ENCODE data around the gene SLC6A18.

Gene SLC6A18

GRCh38 chr5:1232780-1233179, 7.6 kb downstream of the SLC6A18 start:
- no peak for DNase-seq (ENCODE audit: low read depth)

- no peak for DNase-seq (ENCODE audit: low read depth)
Measured at GRCh38 chr5:1235379-1235778, 10.2 kb downstream of the SLC6A18 start.

GRCh38 chr5:1235838-1236237, 10.7 kb downstream of the SLC6A18 start:
- no peak for DNase-seq (ENCODE audit: low read depth)

DNA sequence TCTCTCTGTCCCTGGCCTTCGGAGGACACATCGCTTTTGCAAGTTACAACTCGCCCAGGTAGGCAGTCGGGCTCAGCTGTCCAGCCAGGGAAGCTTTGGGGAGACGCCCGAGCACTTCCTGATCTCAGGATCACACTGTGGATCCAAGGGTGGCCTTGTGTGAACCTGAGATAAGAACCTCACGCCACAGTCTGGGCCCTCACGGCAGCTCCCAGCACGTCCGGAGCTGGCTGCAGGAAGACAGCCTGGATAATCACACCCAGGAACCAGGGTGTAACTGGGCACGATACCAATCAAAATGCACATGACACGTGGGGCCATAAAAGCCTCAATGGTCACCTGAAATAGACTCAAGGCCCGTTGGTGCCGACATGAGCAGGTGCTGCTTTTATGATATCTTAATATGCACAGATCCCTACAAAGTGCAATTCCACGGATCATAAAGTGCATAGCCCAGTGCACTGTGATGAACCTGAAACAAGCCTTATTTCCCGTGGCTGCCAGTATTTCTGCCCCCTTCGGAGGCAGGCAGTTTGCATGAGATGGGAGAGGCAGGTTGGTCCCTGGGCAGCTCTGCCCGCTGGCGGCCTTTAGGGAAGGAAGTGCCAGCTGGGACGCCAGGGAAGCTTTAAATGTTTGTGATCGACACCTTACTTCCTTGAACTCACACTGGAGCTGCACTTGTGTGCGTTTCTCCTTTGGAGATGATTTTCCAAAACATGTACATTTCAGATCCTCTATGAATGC, 14.5 kb downstream of the SLC6A18 start:
- no peak for DNase-seq (ENCODE audit: low read depth)

DNA sequence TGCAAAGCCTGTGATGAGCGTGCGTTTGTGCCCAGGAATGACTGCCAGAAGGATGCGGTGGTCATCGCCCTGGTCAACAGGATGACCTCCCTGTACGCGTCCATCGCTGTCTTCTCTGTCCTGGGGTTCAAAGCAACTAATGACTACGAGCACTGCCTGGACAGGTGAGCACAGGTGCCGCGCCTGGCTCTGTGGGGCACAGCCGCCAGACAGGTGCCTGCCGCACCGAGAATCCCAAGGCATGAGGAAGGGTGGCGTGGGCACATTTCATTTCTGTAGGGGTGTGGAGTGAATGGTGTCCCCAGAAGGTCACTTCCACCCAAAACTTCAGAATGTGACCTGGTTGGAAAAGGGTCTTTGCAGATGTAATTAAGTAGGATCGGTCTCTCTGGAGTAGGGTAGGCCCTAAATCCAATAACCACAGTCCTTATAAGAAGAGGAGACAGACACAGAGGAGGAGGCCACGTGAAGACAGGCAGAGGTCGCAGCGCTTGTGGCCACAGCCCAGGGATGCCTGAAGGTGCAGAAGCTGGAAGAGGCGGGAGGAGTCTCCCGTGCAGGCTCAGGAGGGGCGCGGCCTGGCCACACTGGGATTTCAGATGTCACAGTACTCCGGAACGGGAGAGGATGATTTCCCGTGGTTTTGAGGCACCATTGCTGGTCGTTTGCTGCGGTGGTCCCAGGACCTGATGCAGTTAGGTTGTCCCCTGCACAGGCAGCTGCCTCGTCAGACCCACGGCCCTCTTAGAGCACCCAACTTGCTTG, 15.5 kb downstream of the SLC6A18 start:
- no peak for DNase-seq (ENCODE audit: low read depth)

GRCh38 chr5:1241509-1242080, 16.4 kb downstream of the SLC6A18 start:
- no peak for DNase-seq (ENCODE audit: low read depth)

GRCh38 chr5:1242733-1243486, 17.7 kb downstream of the SLC6A18 start:
- no peak for DNase-seq (ENCODE audit: low read depth)

DNA sequence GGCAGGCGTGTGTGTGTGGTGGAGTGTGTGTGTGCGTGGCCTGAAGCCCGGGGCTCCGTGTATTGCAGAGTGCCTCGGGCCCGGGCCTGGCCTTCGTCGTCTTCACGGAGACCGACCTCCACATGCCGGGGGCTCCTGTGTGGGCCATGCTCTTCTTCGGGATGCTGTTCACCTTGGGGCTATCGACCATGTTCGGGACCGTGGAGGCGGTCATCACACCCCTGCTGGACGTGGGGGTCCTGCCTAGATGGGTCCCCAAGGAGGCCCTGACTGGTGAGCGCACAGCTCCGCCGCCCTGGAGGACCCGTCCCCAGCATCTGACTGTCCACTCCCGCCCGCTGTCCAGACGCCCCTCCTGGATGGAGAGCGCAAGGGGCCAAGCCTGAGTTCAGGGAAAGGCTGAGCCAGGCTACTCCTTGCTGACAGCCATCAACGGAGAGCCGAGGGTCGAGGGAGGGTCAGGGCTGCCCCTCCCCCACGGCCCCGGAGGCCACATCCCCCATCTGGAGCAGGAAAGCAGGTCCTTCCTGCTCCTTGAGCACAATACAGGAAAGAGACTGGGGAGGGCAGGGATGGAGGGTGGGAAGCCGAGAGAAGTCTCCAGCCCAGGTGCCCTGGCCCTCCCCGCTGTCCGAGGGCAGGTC, 18.4 kb downstream of the SLC6A18 start:
- no peak for DNase-seq (ENCODE audit: low read depth)

- no peak for DNase-seq (ENCODE audit: low read depth)
Measured at GRCh38 chr5:1244255-1244654, 19.1 kb downstream of the SLC6A18 start.

DNA sequence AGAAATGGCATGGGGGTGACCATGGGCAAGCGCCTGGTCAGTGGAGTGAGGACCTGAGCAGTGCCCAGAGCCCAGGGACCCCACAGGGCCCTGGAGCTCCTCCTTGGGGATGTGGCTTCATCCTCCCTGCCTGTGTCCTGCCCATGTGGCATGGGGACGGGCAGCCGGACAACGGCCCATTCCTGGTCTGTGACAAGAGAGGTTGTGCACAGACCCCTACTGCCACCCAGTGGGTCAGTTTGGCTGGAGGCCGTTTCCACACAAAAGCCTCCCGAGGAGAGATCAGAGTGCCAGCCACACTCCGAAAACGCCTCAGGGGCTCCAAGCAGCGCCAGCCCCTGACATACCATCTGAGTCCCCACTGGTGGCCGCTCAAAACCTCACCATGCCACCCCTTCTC, 19.8 kb downstream of the SLC6A18 start:
- DNase-seq (ENCODE audit: low read depth) = no peak

GRCh38 chr5:1245905-1246576, 20.9 kb downstream of the SLC6A18 start:
- no peak for DNase-seq (ENCODE audit: low read depth)

DNA sequence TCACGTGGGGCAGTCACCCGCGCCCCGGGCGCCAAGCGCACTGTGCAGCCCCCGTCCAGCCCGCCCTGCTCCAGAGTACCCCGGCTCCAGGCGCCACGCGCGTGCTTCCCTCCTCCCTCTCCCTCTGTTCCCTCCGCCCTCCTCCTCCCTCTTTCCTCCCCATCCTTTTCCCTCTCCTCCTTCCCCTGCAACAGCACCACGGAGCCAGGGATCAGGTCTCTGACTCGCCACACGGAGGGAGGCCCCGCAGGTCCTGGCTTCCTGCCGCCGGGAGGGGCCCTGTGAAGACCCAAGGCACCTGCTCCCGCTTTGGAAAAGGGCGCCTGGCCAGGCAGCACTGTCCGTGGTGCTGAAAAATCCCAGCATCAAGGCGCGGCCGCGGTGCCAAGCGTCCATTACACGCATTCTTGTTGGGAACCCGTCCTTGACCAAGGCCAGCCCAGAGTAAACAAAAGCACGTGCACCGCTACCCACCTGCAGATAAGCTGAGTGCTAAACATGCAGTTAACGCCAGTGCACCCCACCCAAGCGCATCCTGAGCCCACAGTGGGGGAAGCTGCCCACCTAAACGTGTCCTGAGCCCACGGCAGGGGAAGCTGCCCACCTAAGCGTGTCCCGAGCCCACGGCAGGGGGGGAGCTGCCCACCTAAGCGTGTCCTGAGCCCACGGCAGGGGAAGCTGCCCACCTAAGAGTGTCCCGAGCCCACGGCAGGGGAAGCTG, 21.7 kb downstream of the SLC6A18 start:
- no peak for DNase-seq (ENCODE audit: low read depth)

DNA sequence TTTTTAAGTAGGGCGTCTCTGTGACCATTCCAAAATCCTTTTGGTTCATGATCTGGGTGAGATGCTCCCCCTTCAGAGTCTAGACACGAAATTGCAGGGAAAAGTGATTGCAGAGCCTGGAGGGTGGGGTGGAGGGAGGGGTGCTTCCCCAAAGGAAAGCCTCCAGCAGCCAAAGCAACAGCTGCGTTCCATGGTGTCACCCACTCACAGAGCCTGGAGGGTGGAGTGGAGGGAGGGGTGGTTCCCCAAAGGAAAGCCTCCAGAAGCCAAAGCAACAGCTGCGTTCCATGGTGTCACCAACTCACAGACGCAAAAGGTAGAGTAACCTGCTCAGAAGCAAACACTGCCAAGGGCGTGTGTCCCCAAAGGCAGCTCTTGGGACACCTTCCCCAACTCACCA, 22.6 kb downstream of the SLC6A18 start:
- no peak for DNase-seq (ENCODE audit: low read depth)

DNA sequence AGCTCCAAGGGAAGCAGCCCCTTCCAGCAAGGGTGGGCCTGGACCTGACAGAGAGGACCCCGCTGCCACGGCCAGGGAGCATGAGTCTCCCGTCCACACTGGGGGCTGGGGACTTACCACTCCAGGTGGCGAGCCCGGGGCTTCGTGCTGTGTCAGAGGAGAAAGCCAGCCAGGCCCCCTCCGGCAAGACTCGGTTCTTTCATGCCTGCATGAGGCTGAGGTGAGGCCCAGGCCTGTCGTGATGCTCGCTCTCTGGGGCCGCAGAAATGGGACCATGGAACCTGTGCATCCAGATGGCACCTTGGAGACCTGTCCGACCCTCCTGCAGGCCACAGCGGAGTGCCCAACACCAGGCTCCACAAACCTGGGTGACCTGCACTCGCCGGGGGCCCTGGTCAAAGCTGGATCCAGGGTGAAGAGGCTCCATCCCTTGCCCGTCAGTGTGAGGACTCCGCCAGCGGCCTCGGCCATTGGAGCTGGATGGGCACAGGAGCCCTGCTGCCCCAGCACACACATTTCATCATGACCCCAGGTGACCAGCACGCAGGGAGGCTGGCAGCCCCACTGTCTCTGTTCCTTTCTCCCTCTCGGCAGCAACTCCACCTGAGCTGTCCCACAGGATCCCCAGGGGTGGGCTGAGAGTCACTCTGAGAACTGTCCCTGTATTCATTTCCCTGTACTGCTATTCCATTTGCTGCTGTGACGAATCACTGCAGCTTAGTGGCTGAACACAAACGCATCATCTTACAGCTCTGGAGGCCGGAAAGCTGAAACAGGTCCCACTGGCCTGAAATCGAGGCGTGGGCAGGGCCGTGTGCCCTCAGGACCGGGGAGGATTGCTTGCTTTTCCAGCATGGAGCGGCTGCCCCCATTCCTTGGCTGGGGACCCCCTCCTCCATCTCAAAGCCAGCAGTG, 24.4 kb downstream of the SLC6A18 start:
- no peak for DNase-seq (ENCODE audit: low read depth)

DNA sequence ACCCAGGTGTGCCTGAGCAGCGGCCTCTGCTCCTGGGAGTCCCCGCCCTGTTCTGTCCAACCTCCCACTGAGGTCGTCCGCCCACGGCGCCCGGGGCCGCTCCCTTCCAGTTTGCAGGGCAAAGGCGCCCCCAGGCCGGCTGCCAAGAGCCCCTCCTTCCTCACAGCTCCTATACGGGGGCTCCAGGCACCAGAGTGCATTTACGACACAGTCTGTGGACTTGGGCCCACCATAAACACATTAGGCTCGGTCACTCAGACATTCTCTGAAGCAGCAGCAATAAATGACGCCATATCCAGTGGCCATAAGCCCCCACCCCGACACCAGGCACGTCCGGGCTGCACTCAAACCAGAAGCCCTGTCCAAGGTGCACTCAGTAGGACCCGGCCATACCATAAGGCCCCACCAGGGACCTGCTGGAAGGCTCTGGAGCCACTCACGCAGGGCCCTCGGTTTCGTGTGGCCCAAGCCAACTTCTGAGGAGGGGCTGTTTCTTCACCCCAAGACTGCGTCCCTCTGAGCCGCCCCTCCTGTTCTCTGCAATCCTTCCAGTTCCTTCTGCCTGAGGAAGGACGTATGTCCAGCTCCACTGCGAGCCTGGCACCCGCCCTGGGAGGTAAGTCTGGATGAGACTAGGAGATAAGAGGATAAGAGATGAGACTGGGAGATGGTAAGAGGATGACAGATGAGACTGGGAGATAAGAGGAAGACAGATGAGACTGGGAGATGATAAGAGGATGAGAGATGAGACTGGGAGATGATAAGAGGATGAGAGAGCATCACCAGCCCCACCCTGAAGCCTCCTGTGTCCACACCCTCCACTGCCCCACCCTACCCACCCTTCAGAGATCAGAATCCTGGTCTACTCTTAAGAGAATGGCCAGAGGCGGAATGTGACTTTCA, 26.7 kb downstream of the SLC6A18 start:
- DNase-seq (ENCODE audit: low read depth) = no peak

DNA sequence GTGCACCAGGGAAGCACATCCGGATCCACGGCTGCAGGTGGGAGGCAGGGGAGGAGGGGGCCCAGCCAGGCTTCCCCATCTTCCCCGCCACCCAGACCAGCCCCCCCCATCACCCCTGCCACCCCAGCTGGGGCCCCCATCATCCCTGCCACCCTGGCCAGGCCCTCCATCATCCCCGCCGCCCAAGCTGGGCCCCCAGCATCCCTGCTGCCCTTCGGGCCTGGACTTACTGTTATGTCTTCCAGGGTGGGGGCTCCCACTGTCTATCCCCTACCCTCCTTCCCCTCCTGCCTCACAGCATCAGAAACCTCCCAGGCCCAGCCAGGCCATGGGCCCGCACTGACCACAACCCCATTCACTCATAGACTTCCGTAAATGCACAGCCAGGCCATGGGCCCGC, 27.5 kb downstream of the SLC6A18 start:
- DNase-seq (ENCODE audit: low read depth) = no peak

DNA sequence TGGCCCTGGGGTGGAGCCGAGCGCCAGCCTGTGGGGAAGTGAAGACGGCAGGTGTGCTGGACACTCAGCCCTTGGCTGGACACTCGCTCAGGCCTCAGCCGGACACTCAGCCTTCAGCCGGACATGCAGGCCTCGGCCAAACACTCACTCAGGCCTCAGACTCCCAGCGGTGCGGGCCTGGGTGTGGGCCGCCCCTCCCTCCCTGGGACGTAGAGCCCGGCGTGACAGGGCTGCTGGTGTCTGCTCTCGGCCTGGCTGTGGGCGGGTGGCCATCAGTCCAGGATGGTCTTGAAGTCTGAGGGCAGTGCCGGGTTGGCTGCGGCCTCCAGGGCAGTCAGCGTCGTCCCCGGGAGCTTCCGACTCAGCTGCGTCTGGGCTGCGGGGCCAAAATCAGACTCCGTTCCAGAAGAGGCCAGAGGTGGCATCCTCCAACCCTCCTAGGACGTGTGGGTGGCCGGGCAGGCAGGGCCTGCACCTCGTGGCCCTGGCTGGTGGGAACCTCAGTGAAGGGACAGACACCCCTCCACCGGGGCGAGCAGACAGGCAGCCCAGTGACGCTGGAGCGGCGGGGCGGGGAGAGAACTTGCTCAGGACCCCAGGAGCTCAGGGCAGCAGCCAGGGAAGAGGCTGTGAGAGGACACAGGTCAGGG, 28.4 kb downstream of the SLC6A18 start:
- DNase-seq (ENCODE audit: low read depth) = no peak

- DNase-seq (ENCODE audit: low read depth) = no peak
Measured at GRCh38 chr5:1254196-1254595, 29.0 kb downstream of the SLC6A18 start.
